Stimulated activated CD8-positive, alpha-beta memory T cell treated with anti-CD3 and anti-CD28 coated beads, Interleukin-4, amount 100 ng/mL, for 4 hours (primary cell): Measurements from ENCODE around the gene CLDN19.
"Not testable (repeated sequence)": the region's sequence is repeated elsewhere in the genome, so short reads cannot be mapped to it uniquely, and the experiment has no call there.

ENCODE experiments used
- DNase-seq, 2 donors: peaks; one replicate each; pipeline ENCODE4 v3.0.0-alpha.2; 2020; ENCODE audit warnings: low read depth in 2 of 2, low spot score in 1 of 2

The CLDN19 gene

DNA sequence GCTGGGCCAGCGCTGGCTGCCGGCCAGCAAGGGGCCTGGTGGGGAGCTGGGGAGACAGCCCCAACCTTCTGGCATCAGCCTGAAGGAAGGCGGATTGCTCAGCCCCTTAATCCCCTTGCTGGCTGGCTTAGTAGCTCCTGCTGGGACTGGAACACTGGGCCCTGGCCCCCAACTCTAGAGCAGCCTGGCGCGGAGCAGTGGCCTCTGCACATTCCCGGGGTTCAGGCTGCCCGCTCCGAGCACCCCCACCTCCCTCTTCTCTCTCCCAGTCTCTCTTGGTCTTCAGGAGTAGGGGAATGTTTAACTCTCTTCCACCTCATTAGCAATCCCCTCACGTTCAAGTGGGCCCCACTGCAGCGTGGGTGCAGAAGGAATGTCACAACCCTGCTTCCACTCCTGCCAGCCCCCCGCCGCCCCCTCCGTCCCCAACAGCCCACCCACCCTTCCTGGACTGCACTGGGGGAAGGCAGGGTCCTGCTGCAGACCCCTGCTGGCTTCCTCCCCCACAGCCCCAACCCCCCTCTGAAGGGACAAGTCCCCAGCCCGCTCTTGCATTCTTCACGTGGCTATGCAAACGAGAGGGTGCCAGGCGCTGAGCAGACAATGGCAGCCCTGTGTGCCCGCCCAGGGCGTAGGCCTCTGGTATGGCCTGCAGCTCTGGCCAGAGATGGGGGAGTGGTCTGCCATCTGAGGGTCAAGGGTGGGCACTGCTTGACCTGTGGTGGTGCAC, 980 bp upstream of the CLDN19 start:
- no peak for DNase-seq

DNA sequence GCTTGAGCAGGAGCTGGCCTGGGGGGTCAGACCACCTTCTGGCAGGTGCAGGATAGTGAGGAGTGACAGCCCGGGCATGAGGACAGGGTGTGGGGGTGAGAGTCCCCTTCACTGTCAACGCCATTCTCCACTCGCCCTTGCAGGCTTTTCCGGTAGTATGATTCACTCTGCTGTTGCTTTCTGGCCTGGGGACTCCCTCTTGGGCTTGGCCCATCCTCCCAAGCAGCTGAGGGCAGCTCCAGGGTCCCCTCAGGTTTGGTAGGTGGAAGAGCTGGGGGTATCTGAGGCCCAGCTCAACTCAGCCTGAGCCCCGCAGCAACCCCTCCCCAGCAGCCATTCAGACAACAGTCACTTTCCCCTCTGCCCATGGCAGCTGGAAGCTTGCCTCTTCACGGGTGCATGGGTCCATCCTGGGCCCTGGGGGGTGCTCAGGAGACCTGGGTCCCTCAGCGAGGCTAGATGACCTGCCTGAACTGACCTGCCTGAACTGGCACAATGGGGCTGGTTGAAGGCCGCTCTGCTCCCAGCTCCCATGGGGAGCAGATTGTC, 1.3 kb downstream of the CLDN19 start:
- DNase-seq = no peak

DNA sequence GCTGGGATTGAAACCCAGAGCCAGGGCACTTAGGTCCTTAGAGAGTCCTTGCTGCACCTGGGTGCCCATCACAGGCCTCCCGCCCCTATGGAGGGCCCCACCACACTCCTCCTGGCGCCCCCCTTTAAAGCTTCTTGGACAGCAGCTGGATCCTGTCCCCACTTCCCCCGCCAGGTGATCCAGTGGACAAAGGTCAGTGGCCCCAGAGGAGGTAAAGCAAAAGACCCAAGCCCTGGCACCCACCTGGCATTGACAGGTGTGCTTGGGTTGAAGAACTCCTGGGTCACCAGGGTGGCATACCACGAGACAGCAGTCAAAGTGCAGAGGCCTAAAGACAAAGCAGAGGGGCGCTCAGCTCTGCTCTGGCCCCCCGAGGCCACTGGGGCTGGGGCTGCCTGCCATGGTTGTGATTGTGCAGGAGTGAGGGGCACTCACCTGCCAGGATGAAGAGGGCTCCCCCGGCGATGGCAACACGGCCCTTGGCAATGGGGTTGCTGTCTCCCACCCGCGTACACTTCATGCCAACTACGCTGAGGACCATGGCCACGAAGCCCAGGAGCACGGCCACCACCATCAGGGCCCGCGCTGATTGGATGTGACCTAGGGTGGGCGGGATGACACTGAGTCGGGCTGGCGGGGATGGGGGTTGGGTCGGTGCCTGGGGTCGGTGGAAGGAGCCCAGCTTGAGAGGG, 1.9 kb downstream of the CLDN19 start:
- DNase-seq = no peak

DNA sequence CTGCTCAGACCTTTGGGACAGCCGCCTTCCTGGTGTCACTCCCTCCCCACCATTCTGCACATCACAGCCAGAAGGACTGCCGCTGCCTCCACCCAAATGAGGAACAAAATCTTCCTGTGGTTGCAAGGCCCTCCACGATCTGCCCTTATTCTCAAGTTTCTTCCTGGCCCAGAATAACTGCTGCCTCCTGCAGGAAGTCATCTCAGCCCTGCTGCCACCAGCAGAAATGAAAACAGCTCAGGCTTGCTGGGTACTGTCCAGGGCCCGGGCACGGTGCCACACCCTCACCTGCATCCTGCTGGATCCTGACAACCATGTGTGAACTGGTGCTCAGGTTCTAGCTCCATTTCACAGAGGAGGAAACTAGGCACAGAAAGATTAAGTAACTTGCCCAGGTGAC, 2.8 kb downstream of the CLDN19 start:
- DNase-seq = no peak

DNA sequence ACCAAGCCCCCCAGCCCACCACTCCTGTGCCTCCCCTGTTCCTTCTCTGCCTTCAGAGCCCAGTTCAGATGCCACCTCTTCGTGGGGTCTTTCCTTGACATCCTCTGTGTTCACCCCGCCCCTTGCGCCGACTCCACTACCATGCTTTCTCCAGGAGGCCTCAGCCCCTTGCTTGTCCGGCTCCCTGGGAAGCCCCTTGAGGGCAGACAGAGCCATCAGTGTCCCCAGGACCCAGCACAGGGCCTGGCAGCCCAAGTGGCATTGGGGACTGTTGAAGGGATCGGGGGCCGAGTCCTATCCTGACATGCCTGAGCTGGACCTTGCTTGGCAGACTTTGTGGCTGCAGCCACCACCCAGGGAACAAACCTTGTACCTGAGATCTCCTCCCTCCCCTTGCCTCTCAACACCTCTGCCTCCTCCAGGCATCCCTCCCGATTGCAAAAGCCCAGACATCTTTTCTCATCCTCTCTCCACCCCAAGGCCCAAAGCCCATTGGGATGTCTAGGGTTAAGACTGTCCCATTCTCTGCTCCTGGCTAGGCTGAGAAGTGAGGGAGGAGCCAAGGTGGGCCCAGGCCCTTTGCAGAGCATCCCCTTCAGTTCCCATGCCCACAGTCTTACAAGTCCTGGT, 3.4 kb downstream of the CLDN19 start:
- DNase-seq = no peak

DNA sequence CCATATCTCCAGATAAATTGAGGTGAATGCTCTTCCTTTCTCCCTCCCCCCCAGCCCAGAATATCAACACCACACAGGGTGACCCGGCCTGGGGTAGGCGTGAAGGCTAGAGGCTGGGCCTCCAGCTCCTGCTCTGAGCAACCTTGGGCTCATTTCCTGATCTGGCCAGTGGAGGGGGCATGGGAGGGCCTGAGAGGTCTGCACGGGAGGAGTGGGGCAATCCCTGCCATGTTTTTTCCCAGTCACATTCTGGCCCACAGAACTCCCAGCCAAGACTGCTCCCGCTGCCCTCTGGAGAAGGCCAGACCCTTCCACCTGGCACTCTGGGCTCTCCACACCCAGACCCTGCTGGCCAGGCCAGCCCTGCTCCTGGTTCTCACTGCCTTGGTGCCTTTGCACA, 3.9 kb downstream of the CLDN19 start:
- DNase-seq = no peak

DNA sequence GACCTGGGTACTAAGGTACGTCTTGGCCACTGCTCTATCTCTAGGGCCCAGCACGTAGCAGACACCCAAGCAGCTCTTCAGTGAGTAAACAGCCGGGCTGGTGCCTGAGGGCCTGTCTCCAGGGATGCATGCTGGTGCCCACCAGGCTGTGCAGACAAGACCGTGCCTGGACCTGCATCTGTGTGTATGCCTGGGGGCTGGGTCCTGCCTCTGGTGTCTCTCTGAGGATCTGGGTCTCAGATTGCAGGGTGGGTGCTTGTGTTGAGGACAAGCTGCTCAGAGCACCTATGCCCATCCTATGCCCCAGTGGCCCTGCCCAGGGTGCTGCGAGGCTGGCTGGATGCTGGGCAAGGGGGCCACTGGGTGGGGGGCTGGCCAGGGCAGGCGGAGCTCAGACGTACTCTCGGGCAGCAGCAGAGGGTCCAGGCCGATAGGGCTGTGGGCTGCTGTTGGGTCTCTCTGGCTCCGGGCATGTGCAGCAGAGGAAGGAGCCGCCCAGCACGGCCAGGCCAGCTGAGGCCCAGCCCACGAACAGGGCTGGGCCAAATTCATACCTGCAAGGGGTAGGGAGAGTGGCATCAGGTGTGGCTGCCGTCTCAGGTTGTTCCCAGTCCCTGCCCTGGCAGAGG, 4.4 kb downstream of the CLDN19 start:
- DNase-seq = no peak

DNA sequence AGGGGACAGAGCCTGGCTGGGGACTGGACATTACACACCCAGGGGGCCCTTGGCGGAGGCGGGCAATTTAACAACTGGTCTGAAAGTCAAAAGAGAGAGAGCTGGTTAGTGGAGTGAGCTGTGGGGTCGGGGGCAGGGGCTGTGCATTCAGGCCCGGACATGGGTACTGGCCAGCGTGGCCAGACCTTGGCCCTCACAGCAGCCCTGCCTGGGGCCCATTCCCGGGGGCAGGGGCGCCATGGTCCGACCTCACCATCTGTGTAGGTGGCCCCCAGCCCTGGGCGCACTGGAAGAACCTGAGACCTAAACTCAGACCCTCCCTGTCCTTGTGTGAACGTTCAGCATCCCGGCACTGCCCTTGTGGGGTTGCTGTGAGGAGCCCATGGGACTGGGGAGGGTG, 5.0 kb downstream of the CLDN19 start:
- DNase-seq = no peak

DNA sequence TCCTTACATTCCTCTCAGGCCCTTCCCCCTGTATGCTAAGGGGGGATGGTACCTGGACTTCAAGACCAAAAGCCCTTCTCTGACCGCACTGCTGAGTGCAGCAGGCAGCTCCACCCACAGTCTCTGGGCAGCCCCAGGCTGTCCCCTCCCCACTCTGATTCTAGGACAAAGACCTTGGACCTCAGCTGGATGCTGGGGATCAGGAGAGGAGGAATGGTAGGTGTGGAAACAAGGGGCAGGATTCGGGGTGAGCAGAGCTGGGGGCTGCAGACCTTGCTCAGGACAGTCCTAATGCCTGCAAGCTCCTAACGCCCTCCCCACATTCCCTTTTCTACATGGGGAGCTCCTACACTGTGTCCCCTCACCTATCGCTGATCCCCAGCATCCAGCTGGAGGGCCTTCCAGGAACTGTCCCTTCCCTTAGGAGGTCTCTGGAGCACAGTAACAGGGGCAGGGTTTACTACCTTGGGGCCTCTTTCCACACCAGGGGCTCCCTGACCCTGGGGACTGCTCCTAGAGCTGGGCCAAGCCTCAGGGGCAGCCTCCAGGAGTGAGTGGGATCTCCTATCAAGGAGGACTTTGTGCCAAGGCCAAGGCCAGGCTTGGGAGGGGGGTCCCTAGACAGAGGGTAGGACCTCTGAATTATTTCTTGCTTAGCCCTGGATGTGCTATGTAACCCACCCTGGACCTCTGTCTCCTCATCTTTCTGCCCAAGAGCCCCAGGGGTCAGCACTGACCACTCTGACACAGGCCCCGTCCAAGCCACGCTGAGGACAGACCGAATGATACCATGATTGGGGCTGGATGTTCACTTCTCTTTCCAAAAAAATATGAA, 5.6 kb downstream of the CLDN19 start:
- DNase-seq = no peak

DNA sequence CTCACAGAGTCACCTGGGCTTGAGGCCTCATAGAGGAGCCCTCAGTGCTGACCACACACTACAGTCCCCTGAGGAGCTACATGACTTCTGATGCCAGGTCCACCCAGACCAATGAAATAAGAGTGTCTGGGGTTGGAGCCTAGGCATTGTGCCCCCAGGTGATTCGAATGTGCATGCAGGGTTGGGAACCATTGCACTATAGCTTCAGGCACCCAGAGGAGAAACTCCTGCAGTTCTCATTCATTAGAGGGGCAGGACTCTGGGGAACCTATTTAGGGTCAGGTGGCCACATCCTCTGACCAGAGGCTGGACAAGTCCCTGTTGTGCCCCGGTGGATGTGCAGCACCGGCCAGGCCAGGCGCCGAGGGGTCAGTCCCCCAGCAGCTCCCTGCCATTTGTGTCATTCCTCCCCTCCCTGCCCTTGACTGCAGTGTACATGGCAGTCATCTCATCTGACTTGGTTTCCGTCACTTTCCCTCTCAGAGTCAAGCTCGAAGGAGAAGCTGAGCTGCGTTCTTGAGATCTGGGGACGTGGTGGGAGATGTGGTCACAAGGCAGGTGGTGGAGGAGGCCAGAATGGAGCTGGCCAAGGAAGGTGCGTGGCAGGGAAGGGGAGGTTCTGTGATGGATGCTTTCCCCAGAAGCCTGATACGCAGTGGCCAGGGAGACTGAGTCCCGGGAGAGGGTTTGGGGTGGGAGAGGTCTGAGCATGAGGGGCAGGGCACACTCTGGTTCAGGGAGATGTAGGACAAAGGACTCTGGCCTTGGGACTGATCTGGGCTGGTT, 6.4 kb downstream of the CLDN19 start:
- DNase-seq = no peak

DNA sequence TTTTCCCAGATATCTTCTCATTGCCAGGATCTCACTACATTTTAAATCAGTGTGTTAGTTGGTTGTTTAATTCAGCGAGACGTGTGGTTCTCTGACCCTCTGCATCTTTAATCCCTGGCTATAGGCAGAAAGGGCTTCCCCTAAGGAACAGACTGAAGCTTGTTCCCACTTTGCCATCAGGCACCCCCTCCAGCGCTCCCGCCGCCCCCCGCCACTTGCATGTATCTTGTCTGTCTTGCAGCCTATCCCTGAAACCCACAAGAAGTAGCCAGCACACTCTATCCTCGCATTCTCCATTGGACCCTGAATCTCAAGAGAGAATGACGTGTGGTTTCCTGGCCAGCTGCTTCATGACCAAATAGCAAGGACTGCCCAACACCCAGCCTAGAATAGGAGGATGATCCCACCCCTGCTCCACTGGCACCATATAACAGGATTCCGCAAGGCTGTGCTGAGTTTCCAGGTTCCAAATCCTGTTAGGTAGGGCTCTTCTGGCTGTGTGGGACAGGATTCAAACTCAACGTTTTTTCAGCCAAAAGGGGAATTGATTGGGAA, 7.8 kb downstream of the CLDN19 start:
- no peak for DNase-seq

DNA sequence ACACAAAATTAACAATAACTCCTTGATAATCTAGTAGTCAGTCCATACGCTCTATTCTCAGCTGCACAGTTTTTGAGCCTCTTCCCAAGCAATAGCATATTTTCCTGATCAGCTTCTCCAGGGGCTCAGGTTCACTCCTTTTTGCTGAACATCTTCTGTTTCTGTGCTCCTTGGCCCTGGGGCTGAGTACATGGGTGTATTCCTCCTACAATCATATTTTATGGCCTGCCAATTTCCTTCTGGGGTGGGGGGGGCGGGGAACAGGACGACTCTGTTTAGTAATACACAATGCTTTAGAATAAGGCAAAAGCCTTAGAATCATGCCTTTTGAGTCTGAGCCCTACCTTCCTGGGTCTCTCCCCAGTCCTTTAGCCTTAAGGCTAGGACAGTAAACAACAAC, 8.5 kb downstream of the CLDN19 start:
- no peak for DNase-seq

DNA sequence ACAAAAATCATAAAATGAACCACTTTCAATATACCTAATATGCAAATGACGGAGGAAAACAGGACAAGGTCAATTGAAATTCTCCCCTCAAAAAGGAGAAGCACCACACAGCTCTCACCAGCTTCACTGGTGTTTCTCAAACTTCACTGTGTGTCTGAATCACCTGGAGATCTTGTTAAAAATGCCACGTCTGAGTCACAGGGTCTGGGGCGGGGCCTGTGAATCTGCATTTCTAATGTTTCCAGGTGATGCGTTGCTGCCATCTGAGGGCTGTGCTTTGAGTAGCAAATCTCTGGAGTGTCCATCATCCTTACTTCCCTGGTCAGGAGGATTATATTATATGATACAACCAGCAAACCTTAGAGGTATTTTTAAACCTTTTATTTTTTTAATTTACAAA, 9.0 kb downstream of the CLDN19 start:
- DNase-seq = peak in 1 of 2 donors; percentile 14

DNA sequence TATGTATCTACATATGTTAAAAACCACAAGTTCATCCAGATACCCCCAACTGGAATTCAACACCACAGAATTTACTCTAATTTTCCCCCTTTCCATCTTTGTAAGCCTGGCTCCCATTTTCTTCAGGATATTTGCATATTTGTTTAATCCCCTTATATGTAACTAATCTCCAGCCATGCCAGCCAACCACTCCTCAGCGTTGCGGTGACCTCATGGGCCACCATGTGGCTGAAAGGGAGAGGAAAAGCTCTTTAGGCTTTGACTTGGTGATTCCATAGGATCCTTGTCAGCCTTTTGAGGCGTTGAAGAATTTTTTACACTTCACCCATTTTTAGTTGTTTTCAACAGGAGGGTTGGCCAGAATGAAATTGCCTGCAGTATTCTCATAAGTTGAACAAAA, 10.0 kb downstream of the CLDN19 start:
- no peak for DNase-seq

DNA sequence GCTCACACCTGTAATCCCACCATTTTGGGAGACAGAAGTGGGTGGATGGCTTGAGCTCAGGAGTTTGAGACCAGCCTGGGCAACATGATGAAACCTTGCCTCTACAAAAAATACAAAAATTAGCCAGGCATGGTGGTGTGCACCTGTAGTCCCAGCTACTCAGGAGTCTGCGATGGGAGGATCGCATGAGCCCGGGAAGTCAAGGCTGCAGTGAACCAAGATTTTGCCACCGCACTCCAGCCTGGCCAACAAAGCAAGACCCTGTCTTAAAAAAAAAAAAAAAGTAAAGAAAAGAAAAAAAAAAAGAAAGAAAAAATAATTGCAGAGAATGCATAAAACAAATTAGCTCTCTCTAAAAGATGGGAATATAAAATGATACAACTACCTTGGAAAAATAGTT, 14.2 kb downstream of the CLDN19 start:
- DNase-seq = not testable (repeated sequence)

DNA sequence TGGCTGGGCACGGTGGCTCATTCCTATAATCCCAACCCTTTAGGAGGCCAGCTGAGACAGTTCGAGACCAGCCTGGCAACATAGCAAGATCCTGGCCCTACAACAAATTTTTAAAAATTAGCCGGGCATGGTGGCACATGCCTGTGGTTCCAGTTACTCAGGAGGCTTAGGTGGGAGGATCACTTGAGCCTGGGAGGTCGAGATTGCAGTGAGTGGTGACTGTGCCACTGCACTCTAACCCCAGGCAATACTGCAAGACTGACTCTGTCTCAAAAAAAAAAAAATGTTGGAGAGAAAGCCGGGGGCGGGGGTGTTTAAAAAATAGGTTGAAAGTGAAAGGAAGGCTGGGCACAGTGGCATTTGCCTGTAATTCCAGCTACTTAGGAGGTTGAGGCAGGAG, 16.5 kb downstream of the CLDN19 start:
- DNase-seq = no peak

DNA sequence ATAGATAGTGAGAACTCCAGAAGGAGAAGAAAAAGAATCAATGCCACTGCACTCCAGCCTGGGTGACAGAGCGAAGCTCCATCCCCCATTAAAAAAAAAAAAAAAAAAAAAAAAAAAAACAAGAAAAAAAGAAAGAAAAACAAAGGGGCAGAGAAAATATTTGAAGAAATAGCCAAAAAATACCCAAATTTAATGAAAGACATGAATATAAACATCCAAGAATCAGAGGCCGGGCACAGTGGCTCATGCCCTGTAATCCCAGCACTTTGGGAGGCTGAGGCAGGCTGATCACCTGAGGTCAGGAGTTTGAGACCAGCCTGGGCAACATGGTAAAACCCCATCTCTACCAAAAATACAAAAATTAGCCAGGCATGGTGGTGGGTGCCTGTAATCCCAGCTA, 17.6 kb downstream of the CLDN19 start:
- not testable (repeated sequence) for DNase-seq

DNA sequence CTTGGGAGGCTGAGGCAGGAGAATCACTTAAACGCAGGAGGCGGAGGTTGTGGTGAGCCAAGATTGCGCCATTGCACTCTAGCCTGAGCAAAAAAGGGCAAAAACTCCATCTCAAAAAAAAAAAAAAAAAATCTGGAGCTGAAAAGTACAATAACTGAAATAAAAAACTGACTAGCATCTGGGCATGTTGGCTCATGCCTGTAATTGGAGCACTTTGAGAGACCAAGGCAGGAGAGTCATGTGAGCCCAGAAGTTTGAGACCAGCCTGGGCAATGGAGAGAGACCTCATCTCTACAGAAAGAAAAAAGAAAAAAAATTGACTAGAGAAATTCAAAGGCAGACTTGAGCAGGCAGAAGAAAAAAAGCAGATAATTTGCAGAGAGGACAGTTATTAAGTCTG, 18.1 kb downstream of the CLDN19 start:
- DNase-seq = no peak

DNA sequence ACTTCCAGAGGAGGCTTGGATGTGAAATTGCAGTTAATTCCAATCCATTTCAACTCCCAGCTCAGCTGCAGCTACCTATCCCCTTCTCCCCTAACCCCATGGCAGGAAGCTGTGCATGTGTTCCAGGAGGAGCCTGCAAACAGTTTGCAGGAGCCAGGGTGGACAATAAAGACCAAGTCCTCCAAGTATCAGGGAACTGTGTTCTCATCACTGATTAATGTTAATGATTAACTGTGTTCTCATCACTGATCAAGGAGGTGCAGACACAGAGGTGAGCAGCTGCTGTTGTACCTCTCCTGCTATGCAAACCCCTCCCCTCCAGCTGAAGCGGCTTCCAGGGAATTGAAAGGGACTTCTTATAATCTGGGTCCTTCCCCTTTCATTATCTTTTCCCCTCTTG, 19.2 kb downstream of the CLDN19 start:
- no peak for DNase-seq

DNA sequence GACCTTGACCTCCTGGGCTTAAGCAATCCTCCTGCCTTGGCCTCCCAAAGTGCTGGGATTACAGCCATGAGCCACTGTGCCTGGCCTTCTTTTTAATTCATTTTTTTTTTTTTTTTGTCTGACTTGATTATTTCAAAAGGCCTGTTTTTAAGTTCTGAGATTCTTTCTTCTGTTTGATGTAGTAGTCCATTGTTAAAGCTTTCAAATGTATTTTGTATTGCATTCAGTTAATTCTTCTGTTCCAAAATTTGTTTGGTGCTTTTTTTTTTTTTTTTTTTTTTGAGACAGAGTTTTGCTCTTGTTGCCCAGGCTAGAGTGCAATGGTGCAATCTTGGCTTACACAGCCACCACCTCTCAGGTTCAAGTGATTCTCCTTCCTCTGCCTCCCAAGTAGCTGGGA, 25.6 kb downstream of the CLDN19 start:
- not testable (repeated sequence) for DNase-seq
